HepG2 (cell line): Measurements from ENCODE around the gene CA10. TPM values are rescaled to one million over a fixed set of nuclear protein-coding genes. Genes with fewer than 3 reads are reported as not detected.

Experiments used
- ARID5B ChIP-seq: IDR thresholded peaks from 2 replicates; pipeline ENCODE4 v1.4.0; 2020; ENCODE audit warnings: mild to moderate bottlenecking, missing genetic modification reagents
- CREB3 ChIP-seq: sonication (generic); formaldehyde crosslinking; IDR thresholded peaks from 2 replicates; pipeline ENCODE4 v1.5.0; 2020; ENCODE audit warnings: missing genetic modification reagents
- HNRNPLL ChIP-seq: fragments of 200-400 bp; formaldehyde crosslinking; IDR thresholded peaks from 2 replicates; pipeline ENCODE4 v1.6.1; 2017; ENCODE audit warnings: mild to moderate bottlenecking, low read depth, low read length; ENCODE audit not compliant: poor library complexity, severe bottlenecking
- KDM1A ChIP-seq: IDR thresholded peaks from 2 replicates; pipeline ENCODE4 v1.6.1; 2016; ENCODE audit warnings: missing compliant biosample characterization
- KLF6 ChIP-seq: IDR thresholded peaks from 2 replicates; pipeline ENCODE4 v1.8.0; 2016; ENCODE audit warnings: missing biosample characterization, missing genetic modification reagents
- MAFG ChIP-seq: sonication (generic); formaldehyde crosslinking; IDR thresholded peaks from 2 replicates; pipeline ENCODE4 v1.5.1; 2020; ENCODE audit warnings: mild to moderate bottlenecking, missing genetic modification reagents
- MLLT10 ChIP-seq: sonication (generic); formaldehyde crosslinking; IDR thresholded peaks from 2 replicates; pipeline ENCODE4 v1.4.0; 2020; ENCODE audit warnings: missing genetic modification reagents
- MTF2 ChIP-seq: sonication (generic); formaldehyde crosslinking; IDR thresholded peaks from 2 replicates; pipeline ENCODE4 v1.5.0; 2020; ENCODE audit warnings: missing genetic modification reagents, borderline replicate concordance
- NR2F6 ChIP-seq, 2 experiments: IDR thresholded peaks; 2 replicates each; pipeline ENCODE4 v1.6.1; 2016; ENCODE audit warnings: antibody characterized with exemption in 1 of 2, mild to moderate bottlenecking in 1 of 2
- ONECUT2 ChIP-seq: sonication (generic); formaldehyde crosslinking; IDR thresholded peaks from 2 replicates; pipeline ENCODE4 v1.4.0; 2020; ENCODE audit warnings: missing genetic modification reagents
- PAXIP1 ChIP-seq: sonication (generic); formaldehyde crosslinking; conservative IDR thresholded peaks from 2 replicates; pipeline ENCODE4 v1.4.0; 2020; ENCODE audit warnings: mild to moderate bottlenecking, missing genetic modification reagents, moderate library complexity
- PHF20 ChIP-seq: sonication (generic); formaldehyde crosslinking; IDR thresholded peaks from 2 replicates; pipeline ENCODE4 v1.5.0; 2020; ENCODE audit warnings: mild to moderate bottlenecking, missing genetic modification reagents
- POLR2A ChIP-seq, 2 experiments: IDR thresholded peaks; 2 replicates each; pipeline ENCODE4 v1.6.1; 2011; ENCODE audit warnings: low read depth in 2 of 2, low read length in 2 of 2, mild to moderate bottlenecking in 1 of 2, moderate library complexity in 1 of 2; ENCODE audit not compliant: insufficient read depth in 1 of 2
- SAP130 ChIP-seq: IDR thresholded peaks from 2 replicates; pipeline ENCODE4 v1.6.1; 2016; ENCODE audit warnings: low read depth
- SOX5 ChIP-seq: IDR thresholded peaks from 2 replicates; pipeline ENCODE4 v1.6.1; 2016; ENCODE audit warnings: borderline replicate concordance
- SOX6 ChIP-seq, 2 experiments: fragments of 450-650 bp in 1 of 2; sonication (generic) in 1 of 2; formaldehyde crosslinking in 1 of 2; IDR thresholded peaks; 2 replicates each; pipeline versions ENCODE4 v1.4.0 to v1.6.1; 2017 to 2020; ENCODE audit warnings: antibody characterized with exemption in 1 of 2, mild to moderate bottlenecking in 1 of 2, missing genetic modification reagents in 1 of 2
- ZNF143 ChIP-seq: sonication (generic); formaldehyde crosslinking; IDR thresholded peaks from 2 replicates; pipeline ENCODE4 v1.4.0; 2020; ENCODE audit warnings: missing genetic modification reagents
- ZNF513 ChIP-seq: sonication (generic); formaldehyde crosslinking; conservative IDR thresholded peaks from 2 replicates; pipeline ENCODE4 v1.5.0; 2020; ENCODE audit warnings: missing genetic modification reagents
- ZNF543 ChIP-seq: sonication (generic); formaldehyde crosslinking; IDR thresholded peaks from 2 replicates; pipeline ENCODE4 v1.4.0; 2020; ENCODE audit warnings: mild to moderate bottlenecking, missing genetic modification reagents
- ZNF552 ChIP-seq: sonication (generic); formaldehyde crosslinking; IDR thresholded peaks from 2 replicates; pipeline ENCODE4 v1.9.0; 2022; ENCODE audit warnings: missing genetic modification reagents, mild to moderate bottlenecking, borderline replicate concordance
- ZNF737 ChIP-seq: sonication (generic); formaldehyde crosslinking; IDR thresholded peaks from 2 replicates; pipeline ENCODE4 v1.5.0; 2020; ENCODE audit warnings: missing genetic modification reagents, mild to moderate bottlenecking, borderline replicate concordance
- ZSCAN12 ChIP-seq: sonication (generic); formaldehyde crosslinking; IDR thresholded peaks from 2 replicates; pipeline ENCODE4 v1.9.0; 2021; ENCODE audit warnings: mild to moderate bottlenecking, missing genetic modification reagents
- polyA plus RNA-seq, 8 experiments: library from polyadenylated mRNA; depleted of rRNA in 3 of 8; stranded (reverse) in 7 of 8; unstranded in 1 of 8; fragments of >200 nt; fragmentation: Illumina TruSeq in 4 of 8; extraction: Trizol in 4 of 8; gene quantifications; 2 replicates each; pipeline versions ENCODE4 v1.2.1 to v1.2.3, GENCODE V29; 2011 to 2016; ENCODE audit warnings: low read depth in 4 of 8, missing spikeins in 1 of 8, mixed read lengths in 1 of 8; ENCODE audit not compliant: insufficient read depth in 1 of 8
- total RNA-seq, 5 experiments: library from RNA; depleted of rRNA; stranded (reverse); fragments of >200 nt; fragmentation: Illumina TruSeq; extraction: Trizol; gene quantifications; 2 replicates each; pipeline ENCODE4 v1.2.3, GENCODE V29; 2016; ENCODE audit warnings: low read depth in 1 of 5

CA10 gene
- total and polyA plus RNA-seq, 2 of the 13 experiments (the other 11 are each of a cell fraction or from before 2014, with no cell fraction given): not detected

- TF ChIP-seq ARID5B (CRISPR knock-in tag) (0 out of 2 replicates have a peak, but pooled peaks have one; percentile 26), KDM1A (no peak), ONECUT2 (CRISPR knock-in tag) (peak; percentile 84), ZNF737 (CRISPR knock-in tag) (no peak), ZNF513 (CRISPR knock-in tag) (no peak), PAXIP1 (CRISPR knock-in tag) (peak; percentile 70), PHF20 (CRISPR knock-in tag) (no peak), NR2F6 (IDR thresholded peaks at IDR 0.05) (no peak), NR2F6 (CRISPR knock-in tag; IDR thresholded peaks at IDR 0.05) (no peak), MLLT10 (no peak), ZSCAN12 (CRISPR knock-in tag) (no peak), KLF6 (CRISPR knock-in tag) (no peak), HNRNPLL (no peak), MTF2 (CRISPR knock-in tag) (no peak), SOX5 (CRISPR knock-in tag) (no peak), ZNF552 (no peak), CREB3 (CRISPR knock-in tag) (no peak), POLR2A (IDR thresholded peaks at IDR 0.05; ENCODE audit: insufficient read depth in 1 of 2, low read depth in 2 of 2, low read length in 2 of 2) (no peak), ZNF143 (CRISPR knock-in tag) (no peak), ZNF543 (CRISPR knock-in tag) (no peak), MAFG (no peak), SOX6 (IDR thresholded peaks at IDR 0.05) (no peak), SOX6 (CRISPR knock-in tag; IDR thresholded peaks at IDR 0.05) (peak; percentile 78), SAP130 (CRISPR knock-in tag) (no peak)
Measured at GRCh38 chr17:51630101-51630671, 528.3 kb downstream of the CA10 start (continued).
